Esophagus muscularis mucosa (tissue), 4 donors: Measurements from ENCODE around the gene PRSS21. TPM values are rescaled to one million over a fixed set of nuclear protein-coding genes. Genes with fewer than 3 reads are reported as not detected.

Source experiments
- DNase-seq: peaks from one replicate; pipeline ENCODE4 v3.0.0-alpha.2; 2017; ENCODE audit errors: extremely low spot score
- H3K27ac ChIP-seq, 4 donors: fragments of 200-600 bp; sonication (generic); replicated peaks in 1 of 4; 1 replicate in 3 of 4; 2 replicates in 1 of 4; pipeline ENCODE4 v1.5.1; 2016 to 2019; ENCODE audit warnings: mild to moderate bottlenecking in 1 of 4
- H3K27me3 ChIP-seq, 4 donors: fragments of 200-600 bp; sonication (generic); one replicate each; pipeline versions ENCODE4 v1.5.1 to v1.6.0; 2016 to 2019
- H3K36me3 ChIP-seq, 4 donors: fragments of 200-600 bp; sonication (generic); one replicate each; pipeline ENCODE4 v1.5.1; 2016 to 2019
- H3K4me1 ChIP-seq, 4 donors: fragments of 200-600 bp; sonication (generic); one replicate each; pipeline ENCODE4 v1.5.1; 2016 to 2019
- H3K4me3 ChIP-seq, 4 donors: fragments of 200-600 bp; sonication (generic); 1 replicate in 2 of 4; 2 replicates in 2 of 4; pipeline ENCODE4 v1.5.1; 2016 to 2019; ENCODE audit warnings: mild to moderate bottlenecking in 4 of 4, moderate library complexity in 1 of 4
- H3K9me3 ChIP-seq, 4 donors: fragments of 200-600 bp; sonication (generic); 1 replicate in 3 of 4; 2 replicates in 1 of 4; pipeline ENCODE4 v1.5.1; 2016 to 2019
- EP300 ChIP-seq: sonication (generic); formaldehyde crosslinking; IDR thresholded peaks from one replicate; pipeline ENCODE4 v1.6.1; 2017; ENCODE audit warnings: antibody characterized with exemption
- POLR2A ChIP-seq: fragments of 450-650 bp; IDR thresholded peaks from one replicate; pipeline ENCODE4 v1.6.1; 2017; ENCODE audit warnings: antibody characterized with exemption, moderate library complexity, mild to moderate bottlenecking, low read depth
- POLR2AphosphoS5 ChIP-seq, 2 donors: sonication (generic); formaldehyde crosslinking; IDR thresholded peaks; one replicate each; pipeline ENCODE4 v1.6.1; 2017; ENCODE audit warnings: antibody characterized with exemption in 2 of 2
- WGBS: methylation state at CpG from one replicate; pipeline ENCODE4 v1.1.5; 2018; 5-methylcytosine and 5-hydroxymethylcytosine counted together
- intact Hi-C: fragments of 100-400 bp; cut with DNase I; formaldehyde crosslinking; loops from one replicate; pipeline ENCODE4 v1.15.1; 2023
- total RNA-seq, 4 donors: library from RNA; depleted of rRNA; stranded (reverse); fragments of >200 nt; gene quantifications; one replicate each; pipeline versions ENCODE4 v1.1.0 to v1.2.1, GENCODE V29; 2016
- TF ChIP-seq, protein P1 (sequence below), 3 experiments: fragments of 200-600 bp in 2 of 3; fragments of 450-650 bp in 1 of 3; sonication (generic) in 2 of 3; IDR thresholded peaks; one replicate each; pipeline ENCODE4 v1.5.1; 2017 to 2019; ENCODE audit warnings: antibody characterized with exemption in 3 of 3, mild to moderate bottlenecking in 2 of 3, moderate library complexity in 1 of 3

PRSS21 gene
- total RNA-seq, 4 donors from 2014 or later: not detected

DNA sequence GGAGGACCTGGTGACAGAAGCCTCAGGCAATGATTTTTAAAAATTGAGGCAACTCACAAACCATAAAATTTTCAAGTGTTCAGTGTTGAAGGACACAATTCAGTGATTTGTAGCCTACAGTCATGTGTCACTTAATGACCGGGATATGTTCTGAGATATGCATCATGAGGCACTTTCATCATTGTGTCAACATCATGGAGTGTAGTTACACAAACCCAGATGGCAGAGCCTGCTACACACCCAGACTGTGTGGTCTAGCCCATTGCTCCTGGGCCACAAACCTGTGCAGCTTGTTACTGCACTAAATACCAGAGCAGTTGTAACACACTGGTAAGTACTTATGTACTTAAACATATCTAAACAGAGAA, 17.2 kb upstream of the PRSS21 start:
- DNase-seq: no peak
- no peaks in the 10 kb centered on the region for H3K4me1 ChIP-seq

DNA sequence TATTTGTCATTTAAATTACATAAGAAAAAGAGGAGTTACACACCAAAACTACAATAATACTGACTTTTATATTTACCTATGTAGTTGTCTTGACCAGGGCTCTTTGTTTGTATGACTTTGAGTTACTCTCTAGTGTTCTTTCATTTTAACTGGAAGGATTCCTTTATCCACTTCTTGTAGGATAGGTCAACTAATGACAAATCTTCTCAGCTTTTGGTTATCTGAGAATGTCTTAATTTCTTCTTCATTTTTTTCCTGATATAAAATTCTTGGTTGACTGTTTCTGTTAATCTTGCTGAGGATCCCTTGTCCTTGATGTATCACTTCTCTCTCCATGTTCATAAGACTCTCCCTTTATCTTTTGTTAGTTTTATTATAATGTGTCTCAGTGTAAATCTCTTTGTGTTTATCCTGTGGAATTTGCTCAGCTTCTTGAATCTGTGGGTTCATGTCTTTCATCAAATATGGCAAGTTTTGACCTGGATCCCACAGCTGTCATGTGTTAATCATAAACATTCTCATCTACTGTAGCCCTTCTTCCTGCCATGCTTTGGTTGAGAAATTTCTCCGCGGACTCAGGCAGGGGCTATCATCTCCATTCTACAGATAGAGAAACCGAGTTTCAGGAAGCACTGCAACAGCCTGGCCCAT, 13.4 kb upstream of the PRSS21 start:
- no peaks in the 10 kb centered on the region for H3K4me1 ChIP-seq
- 90% methylated on average over 3 of the region's 3 CpGs for WGBS
- DNase-seq: no peak
- intact Hi-C loops: no loop called here
- H3K27ac ChIP-seq: no peak overlapping the region
- TF ChIP-seq EP300 (no peak), POLR2AphosphoS5 (IDR thresholded peaks at IDR 0.05) (no peak), POLR2A (no peak)
- TF ChIP-seq, protein P1, sequence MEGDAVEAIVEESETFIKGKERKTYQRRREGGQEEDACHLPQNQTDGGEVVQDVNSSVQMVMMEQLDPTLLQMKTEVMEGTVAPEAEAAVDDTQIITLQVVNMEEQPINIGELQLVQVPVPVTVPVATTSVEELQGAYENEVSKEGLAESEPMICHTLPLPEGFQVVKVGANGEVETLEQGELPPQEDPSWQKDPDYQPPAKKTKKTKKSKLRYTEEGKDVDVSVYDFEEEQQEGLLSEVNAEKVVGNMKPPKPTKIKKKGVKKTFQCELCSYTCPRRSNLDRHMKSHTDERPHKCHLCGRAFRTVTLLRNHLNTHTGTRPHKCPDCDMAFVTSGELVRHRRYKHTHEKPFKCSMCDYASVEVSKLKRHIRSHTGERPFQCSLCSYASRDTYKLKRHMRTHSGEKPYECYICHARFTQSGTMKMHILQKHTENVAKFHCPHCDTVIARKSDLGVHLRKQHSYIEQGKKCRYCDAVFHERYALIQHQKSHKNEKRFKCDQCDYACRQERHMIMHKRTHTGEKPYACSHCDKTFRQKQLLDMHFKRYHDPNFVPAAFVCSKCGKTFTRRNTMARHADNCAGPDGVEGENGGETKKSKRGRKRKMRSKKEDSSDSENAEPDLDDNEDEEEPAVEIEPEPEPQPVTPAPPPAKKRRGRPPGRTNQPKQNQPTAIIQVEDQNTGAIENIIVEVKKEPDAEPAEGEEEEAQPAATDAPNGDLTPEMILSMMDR (IDR thresholded peaks at IDR 0.05): no peak
- H3K4me3 ChIP-seq: no peak overlapping the region
- H3K27me3 ChIP-seq: peaks cover 0 to 42% (median 0%) of the 10 kb centered on the region in 4 donors
- H3K36me3 ChIP-seq: no peaks in the 10 kb centered on the region
- H3K9me3 ChIP-seq: peaks cover 0 to 22% (median 17%) of the 10 kb centered on the region in 4 donors

More for the DNA sequence above, 17.2 kb upstream of the PRSS21 start:
- H3K36me3 ChIP-seq: no peaks in the 10 kb centered on the region
- 90% methylated on average over 1 of the region's 1 CpG for WGBS
- peaks cover 0 to 20% (median 16%) of the 10 kb centered on the region in 4 donors for H3K9me3 ChIP-seq
- no peak overlapping the region for H3K4me3 ChIP-seq
- no peak overlapping the region for H3K27ac ChIP-seq
- H3K27me3 ChIP-seq: peaks cover 0 to 32% (median 0%) of the 10 kb centered on the region in 4 donors
- TF ChIP-seq POLR2AphosphoS5 (IDR thresholded peaks at IDR 0.05) (no peak), EP300 (no peak), POLR2A (no peak)
- TF ChIP-seq, protein P1 (IDR thresholded peaks at IDR 0.05): no peak
- intact Hi-C loops: no loop called here

DNA sequence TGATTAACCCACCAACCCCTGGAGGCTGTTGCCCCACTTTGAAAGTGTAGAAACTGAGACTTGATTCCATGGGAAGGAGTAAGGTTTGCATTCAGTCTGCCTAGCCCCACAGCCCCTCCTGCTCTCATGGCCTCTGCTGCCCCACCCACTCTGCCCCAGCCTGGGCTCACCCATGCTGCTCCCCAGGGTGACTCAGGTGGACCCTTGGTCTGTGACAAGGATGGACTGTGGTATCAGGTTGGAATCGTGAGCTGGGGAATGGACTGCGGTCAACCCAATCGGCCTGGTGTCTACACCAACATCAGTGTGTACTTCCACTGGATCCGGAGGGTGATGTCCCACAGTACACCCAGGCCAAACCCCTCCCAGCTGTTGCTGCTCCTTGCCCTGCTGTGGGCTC, 12.3 kb upstream of the PRSS21 start:
- Histone ChIP-seq H3K9me3 (peaks cover 0 to 22% (median 17%) of the 10 kb centered on the region in 4 donors), H3K36me3 (no peaks in the 10 kb centered on the region)
- no CpG with 5 or more reads among the region's 4 CpGs for WGBS

DNA sequence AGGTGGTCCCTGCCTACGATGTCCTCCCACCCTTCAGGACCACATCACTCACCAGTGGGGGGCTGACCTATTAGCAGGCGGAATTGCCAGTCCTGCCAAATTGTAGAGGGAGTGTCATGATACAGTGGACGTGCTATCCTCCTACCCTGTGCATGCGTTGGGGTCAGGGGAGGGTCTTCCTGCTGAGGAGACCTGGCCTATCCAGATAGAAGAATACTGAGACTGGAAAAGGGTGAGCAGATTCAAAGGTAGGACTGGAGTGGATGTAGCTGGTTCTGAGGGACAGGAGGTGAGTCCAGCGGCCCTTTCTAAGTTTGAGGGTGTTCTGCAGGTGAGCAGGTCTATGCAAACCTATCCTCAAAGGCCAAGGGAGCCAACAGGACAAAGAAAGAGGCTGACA, 10.8 kb upstream of the PRSS21 start:
- DNase-seq: no peak
- Histone ChIP-seq H3K4me1 (no peaks in the 10 kb centered on the region), H3K9me3 (peaks cover 0 to 22% (median 17%) of the 10 kb centered on the region in 4 donors), H3K36me3 (no peaks in the 10 kb centered on the region), H3K27me3 (peaks cover 0 to 42% (median 0%) of the 10 kb centered on the region in 4 donors), H3K4me3 (no peak overlapping the region), H3K27ac (no peak overlapping the region)
- WGBS: 81% methylated on average over 5 of the region's 5 CpGs
- intact Hi-C loops: no loop called here
- TF ChIP-seq EP300 (no peak), POLR2A (no peak), POLR2AphosphoS5 (IDR thresholded peaks at IDR 0.05) (no peak)
- TF ChIP-seq, protein P1 (IDR thresholded peaks at IDR 0.05): no peak

More for the DNA sequence above, 12.3 kb upstream of the PRSS21 start:
- Histone ChIP-seq H3K4me1 (no peaks in the 10 kb centered on the region), H3K27me3 (peaks cover 0 to 33% (median 0%) of the 10 kb centered on the region in 4 donors), H3K27ac (no peak overlapping the region), H3K4me3 (no peak overlapping the region)
- intact Hi-C loops: no loop called here
- DNase-seq: no peak
- TF ChIP-seq EP300: no peak
- TF ChIP-seq, protein P1 (IDR thresholded peaks at IDR 0.05): no peak
- TF ChIP-seq POLR2A: no peak
- TF ChIP-seq POLR2AphosphoS5 (IDR thresholded peaks at IDR 0.05): no peak

DNA sequence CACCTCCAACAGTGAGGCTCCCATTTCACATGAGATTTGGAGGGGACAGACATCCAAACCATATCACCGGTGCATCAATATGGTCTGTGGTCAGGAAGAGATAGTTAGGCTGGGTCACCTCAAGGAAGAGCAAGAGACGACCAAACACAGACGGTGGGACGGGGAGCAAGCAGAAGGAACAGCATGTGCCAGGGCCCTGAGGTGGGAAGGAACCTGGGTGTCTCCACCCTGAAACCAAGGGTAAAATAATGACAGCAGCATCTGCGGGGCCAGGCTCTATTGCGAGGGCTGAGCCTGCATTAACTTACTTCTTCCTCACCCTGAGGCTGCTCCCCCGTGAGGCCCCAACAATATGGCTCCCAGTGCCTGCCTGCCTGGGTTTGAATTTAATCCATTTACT, 8.9 kb upstream of the PRSS21 start:
- intact Hi-C loops: no loop called here

More for the DNA sequence above, 8.9 kb upstream of the PRSS21 start:
- Histone ChIP-seq H3K36me3 (no peaks in the 10 kb centered on the region), H3K27me3 (peaks cover 0 to 58% (median 0%) of the 10 kb centered on the region in 4 donors), H3K4me1 (no peaks in the 10 kb centered on the region), H3K4me3 (no peak overlapping the region), H3K9me3 (peaks cover 0 to 18% (median 15%) of the 10 kb centered on the region in 4 donors), H3K27ac (no peak overlapping the region)
- 91% methylated on average over 7 of the region's 7 CpGs for WGBS
- no peak for DNase-seq
- TF ChIP-seq POLR2AphosphoS5 (IDR thresholded peaks at IDR 0.05) (no peak), POLR2A (no peak), EP300 (no peak)
- TF ChIP-seq, protein P1 (IDR thresholded peaks at IDR 0.05): no peak
